ENCODE results near the gene CLDN24.

CLDN24 gene

GRCh38 chr4:183318656-183319055 is 3.6 kb downstream of the CLDN24 start:
- H3K4me3 ChIP-seq (ENCODE audit: control insufficient read depth, low read depth, low read length), result no peak overlapping the region
- no peak for TF ChIP-seq CTCF (conservative IDR thresholded peaks at IDR 0.05; ENCODE audit: control insufficient read depth, insufficient read depth, low read depth, low read length)
- DNase-seq (ENCODE audit: low read depth), result no peak

GRCh38 chr4:183314806-183315205 is 7.4 kb downstream of the CLDN24 start:
- H3K4me3 ChIP-seq (ENCODE audit: control insufficient read depth, low read depth, low read length), result no peak overlapping the region
- TF ChIP-seq CTCF (conservative IDR thresholded peaks at IDR 0.05; ENCODE audit: control insufficient read depth, insufficient read depth, low read depth, low read length), result no peak
- no peak for DNase-seq (ENCODE audit: low read depth)

GRCh38 chr4:183314336-183314735 is 7.9 kb downstream of the CLDN24 start:
- no peak overlapping the region for H3K4me3 ChIP-seq (ENCODE audit: control insufficient read depth, low read depth, low read length)
- TF ChIP-seq CTCF (conservative IDR thresholded peaks at IDR 0.05; ENCODE audit: control insufficient read depth, insufficient read depth, low read depth, low read length), result no peak
- no peak for DNase-seq (ENCODE audit: low read depth)

- TF ChIP-seq CTCF (conservative IDR thresholded peaks at IDR 0.05; ENCODE audit: control insufficient read depth, insufficient read depth, low read depth, low read length), result no peak
- no peak overlapping the region for H3K4me3 ChIP-seq (ENCODE audit: control insufficient read depth, low read depth, low read length)
- no peak for DNase-seq (ENCODE audit: low read depth)
Observed at GRCh38 chr4:183312841-183313240, 9.4 kb downstream of the CLDN24 start.

GRCh38 chr4:183306811-183307210 is 15.4 kb downstream of the CLDN24 start:
- H3K4me3 ChIP-seq (ENCODE audit: control insufficient read depth, low read depth, low read length), result no peak overlapping the region
- no peak for DNase-seq (ENCODE audit: low read depth)
- no peak for TF ChIP-seq CTCF (conservative IDR thresholded peaks at IDR 0.05; ENCODE audit: control insufficient read depth, insufficient read depth, low read depth, low read length)

GRCh38 chr4:183304538-183304937 is 17.7 kb downstream of the CLDN24 start:
- TF ChIP-seq CTCF (conservative IDR thresholded peaks at IDR 0.05; ENCODE audit: control insufficient read depth, insufficient read depth, low read depth, low read length), result no peak
- DNase-seq (ENCODE audit: low read depth), result no peak
- no peak overlapping the region for H3K4me3 ChIP-seq (ENCODE audit: control insufficient read depth, low read depth, low read length)

- no peak for TF ChIP-seq CTCF (conservative IDR thresholded peaks at IDR 0.05; ENCODE audit: control insufficient read depth, insufficient read depth, low read depth, low read length)
- H3K4me3 ChIP-seq (ENCODE audit: control insufficient read depth, low read depth, low read length), result no peak overlapping the region
Observed at GRCh38 chr4:183304067-183304466, 18.2 kb downstream of the CLDN24 start.

More at GRCh38 chr4:183304067-183304466, 18.2 kb downstream of the CLDN24 start:
- DNase-seq (ENCODE audit: low read depth), result no peak

All from fibroblast of mammary gland (primary cell).